Prostate gland (tissue), 1 donor: Measurements from ENCODE around the gene CDR2L.

Experiments used
- POLR2A ChIP-seq: fragments of 450-650 bp; IDR thresholded peaks from one replicate; pipeline ENCODE4 v1.6.1; 2016; ENCODE audit warnings: antibody characterized with exemption, mild to moderate bottlenecking
- POLR2AphosphoS5 ChIP-seq: sonication (generic); formaldehyde crosslinking; IDR thresholded peaks from one replicate; pipeline ENCODE4 v1.6.1; 2017; ENCODE audit warnings: antibody characterized with exemption

GRCh38 chr17:74943808-74944522 is 43.5 kb upstream of the CDR2L start:
- TF ChIP-seq POLR2A, result no peak
- TF ChIP-seq POLR2AphosphoS5, result no peak
